NCI-H510A (cell line): Measurements from ENCODE around the gene PON3.
"Not testable (repeated sequence)": the region's sequence is repeated elsewhere in the genome, so short reads cannot be mapped to it uniquely, and the experiment has no call there.

Source experiments
- DNase-seq: peaks from one replicate; lab custom pipeline; 2025; lab: John Stamatoyannopoulos, UW

PON3 gene

DNA sequence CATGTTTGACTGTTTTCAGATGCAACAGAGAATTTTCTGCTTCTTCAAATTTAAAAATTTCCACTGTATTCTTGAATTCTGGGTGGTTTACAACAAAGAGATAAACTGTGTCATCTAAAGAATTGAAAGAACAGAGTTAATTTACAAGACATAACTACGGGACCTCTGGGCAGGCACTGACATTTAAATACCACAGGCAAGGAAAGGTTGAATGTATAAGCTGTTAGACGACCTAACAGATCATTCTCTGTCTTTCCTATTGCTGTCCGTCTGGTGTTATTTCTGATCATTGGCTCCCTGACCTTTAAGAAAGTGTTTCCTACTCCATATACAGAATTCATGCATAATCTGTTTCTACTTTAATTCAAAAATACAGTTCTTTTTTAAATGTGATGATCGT, 15.5 kb upstream of the PON3 start:
- no peak for DNase-seq

DNA sequence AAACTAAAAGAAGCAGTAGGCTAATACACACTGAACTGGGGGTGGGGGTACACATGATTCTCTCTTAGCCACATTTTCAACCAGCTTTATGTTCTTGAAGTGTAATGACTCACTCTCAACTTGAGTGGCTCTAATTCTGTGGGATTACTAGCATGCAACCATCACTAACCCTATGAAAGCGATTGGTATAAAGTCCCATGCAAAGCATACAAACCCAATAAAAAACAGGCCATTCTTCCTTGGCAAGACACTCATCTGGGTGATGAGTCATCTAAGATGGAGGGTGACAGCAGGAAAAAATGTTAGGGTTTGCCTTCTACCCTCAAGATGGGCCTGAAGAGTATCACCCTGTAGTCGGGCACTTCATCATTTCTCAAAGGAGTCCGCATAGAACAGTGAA, 14.9 kb upstream of the PON3 start:
- DNase-seq = no peak

DNA sequence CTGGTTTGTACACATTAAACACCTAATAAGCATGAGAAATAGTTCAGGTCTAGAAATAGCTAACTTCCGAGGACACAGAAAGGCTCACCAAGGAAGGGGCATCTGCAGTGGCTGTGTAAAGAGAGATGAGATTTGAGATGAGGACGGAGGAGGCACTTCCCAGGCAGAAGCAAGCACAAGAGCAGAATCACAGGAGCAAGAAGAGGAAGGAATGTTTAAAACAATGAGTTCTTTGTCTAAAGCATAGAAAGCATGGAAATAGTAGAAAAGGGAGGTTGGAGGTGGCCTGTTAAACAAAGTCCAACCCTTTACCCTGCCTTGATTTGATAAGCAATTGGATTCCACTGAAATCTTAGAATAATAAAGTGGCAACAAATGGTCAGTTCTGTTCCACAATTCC, 11.6 kb upstream of the PON3 start:
- no peak for DNase-seq

DNA sequence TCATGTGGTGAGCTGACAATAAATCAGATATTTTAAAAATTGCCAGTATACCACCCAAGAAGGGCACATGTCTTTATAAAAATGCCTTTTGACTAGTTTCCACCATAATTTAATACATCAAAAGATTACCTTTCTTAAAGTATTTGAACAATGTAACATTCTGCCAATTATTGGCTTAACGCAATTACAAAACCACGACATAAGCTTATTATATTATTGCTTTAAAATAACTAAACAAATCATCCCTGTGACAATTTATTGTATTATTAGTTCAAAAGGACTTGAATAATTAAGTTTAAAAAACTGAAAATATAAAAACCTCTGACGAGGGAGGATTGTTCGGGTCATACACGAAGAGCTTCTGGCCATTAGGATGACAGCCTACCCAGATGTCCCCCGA, 9.6 kb upstream of the PON3 start:
- DNase-seq = no peak

DNA sequence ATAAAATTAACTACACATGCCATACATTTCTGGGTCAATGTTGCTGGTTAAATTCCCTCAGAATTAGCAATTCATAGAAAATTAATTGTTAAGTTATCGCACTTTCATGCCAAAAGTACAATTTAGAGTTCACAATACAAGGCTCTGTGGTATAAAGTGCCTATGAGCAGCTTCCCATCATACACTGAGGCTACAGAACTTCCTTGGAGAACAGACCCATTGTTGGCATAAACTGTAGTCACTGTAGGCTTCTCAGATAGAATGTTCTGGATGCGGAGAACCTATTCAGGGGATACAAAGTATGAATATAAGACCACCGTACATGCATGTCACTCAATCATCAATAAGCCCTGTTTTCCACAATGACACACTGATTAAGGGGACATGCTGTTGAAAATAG, 9.0 kb upstream of the PON3 start:
- DNase-seq = no peak

DNA sequence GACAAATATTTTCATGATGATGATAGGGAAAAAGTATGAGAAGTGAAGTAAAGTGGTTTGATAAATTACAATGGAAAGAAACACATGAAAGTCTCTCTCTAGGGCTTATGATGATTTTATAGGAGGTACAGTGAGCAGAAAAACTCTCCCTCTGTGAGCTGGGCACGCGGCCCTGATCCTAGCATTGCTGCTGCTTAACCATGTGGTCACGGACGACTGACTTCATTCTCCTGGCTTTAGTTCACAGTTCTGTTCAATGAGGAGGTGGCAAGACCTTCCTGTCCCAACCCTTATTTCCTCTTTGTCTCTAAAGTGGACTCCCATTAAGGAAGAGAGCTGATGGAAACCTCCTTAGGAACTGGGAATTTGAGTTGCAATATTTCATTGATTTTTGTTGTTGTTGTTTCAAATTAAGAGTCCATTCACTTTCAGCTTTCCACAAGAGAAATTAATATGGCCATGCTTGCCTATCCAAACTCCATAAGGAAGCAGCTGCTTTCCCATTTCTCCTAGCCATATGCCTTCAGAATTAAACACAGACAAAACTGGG, 8.2 kb upstream of the PON3 start:
- DNase-seq = no peak

DNA sequence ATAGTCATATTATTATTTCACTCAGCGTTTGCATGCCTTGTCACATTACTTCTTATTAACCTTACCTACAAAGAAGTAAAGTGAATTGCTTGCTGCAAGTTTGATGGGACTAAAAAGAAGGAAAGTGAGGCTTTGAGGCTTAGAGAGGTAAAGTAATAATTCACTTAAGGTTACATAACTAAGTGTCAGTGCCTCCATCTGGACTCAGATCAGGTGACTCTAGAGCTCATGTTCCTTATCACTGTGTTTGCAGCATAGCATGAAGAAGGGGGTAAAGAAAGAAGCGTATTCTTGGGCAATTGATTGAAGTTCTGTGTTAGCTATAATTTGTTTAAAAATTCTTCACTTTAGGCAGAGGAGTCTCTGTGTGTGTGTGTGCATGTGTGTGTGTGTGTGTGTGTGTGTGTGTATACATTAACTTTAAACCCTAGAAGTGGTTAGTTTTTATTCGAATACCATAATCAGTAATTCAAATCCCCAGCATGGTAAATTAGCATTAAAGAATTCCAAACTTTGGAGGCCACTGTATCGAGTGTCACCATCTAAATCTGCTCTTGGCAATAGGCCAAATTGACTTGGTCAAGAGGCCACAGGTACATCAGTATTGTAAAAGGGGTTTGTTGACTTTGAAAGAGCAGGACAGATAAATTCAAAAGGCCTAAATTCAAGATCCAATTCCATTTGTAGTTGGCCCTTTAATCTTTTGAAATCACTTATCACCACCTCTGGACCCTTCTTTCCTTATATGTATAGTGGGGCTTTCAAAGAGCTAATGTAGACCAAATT, 2.2 kb upstream of the PON3 start:
- no peak for DNase-seq

DNA sequence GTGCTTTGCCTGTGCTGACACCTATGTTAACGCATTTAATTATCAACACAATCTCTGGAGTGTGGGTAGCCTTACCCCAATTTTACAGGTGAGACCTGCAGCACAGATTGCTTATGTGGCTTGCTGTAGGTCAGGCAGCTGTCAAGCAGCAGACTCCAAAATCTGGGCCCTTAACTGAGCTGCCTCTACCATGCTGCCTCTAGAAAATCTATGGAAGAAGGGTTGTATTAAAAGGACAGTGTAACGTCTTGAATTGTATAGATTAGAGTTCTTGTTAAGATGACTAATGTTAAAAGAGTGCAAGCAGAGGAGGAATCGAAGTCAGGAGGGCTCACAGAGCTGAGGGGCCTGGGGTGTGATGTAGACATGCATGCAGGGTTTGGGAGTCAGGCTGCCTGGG, 1.2 kb upstream of the PON3 start:
- no peak for DNase-seq

DNA sequence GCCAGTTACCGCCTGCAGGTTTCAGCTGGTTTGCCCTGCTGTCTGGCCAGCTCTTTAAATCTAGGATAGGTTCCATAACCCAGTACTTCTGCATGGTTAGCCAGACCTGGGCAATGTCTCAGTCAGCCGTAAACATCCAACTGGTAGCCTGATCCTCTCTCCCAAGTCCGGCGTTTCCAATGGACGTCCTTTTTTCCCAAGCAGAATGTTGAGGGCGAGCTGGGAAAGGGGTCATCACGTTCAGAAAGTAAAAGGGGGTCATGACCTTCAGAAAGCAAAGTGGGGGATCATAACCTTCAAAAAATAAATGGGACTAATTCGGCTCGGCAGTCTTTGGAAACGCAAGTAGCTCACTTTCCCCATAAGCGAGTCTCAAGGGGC, 430 bp downstream of the PON3 start:
- DNase-seq = no peak

DNA sequence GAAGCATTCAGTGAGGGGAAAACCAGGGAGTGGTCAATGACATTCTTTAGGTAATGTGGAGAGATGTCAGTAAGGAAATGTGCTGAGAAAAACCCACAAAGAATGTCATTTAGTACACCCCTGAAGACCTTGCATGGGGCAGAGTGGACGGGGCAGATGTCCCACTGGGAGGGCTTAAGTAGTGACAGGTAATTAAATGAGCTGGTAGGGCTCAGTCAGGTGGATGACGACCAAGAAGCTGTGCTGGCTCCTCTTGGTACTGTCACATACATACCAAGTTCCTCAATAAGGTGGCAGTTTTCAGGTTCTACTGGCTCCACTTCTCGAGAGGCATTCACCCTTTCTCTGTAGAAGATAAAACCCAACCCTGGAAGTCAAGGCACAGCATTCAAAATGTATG, 1.8 kb downstream of the PON3 start:
- DNase-seq = no peak

DNA sequence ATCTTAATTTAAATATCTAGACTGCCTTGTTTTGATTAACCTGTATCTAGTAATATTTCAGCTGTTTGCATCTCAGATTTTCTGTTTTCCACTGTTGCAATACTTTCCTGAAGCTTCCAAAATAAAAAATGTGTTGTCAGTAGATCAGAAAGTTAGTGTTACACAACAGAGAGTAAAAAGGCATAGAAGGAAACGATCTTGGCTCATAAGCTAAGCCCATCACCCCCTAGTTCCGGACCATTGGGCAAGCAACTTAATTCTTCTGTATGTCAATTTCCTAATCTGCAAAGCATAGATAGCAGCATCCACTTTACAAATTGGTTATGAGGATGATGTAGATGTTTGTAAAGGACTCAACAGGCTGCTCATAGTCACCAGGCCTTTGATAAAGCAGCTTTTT, 4.4 kb downstream of the PON3 start:
- DNase-seq = no peak

DNA sequence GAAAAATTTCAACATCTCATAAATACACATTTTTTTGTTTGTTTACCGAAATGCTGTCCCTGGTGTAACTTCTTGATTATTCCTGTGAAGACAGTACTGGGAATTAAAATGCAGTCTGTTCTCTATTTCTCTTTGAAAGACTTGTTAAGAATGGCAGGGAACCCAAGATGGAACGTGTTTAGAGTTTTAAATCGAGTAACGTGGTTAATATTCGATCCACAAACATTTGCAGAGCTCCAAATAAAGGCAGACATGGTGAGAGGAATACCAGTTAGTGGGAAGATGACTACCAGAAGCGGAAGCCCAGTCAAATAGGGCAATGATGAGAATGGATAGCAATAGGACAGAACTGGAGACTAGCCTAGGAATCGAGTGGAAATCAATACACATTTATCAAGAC, 6.7 kb downstream of the PON3 start:
- no peak for DNase-seq

DNA sequence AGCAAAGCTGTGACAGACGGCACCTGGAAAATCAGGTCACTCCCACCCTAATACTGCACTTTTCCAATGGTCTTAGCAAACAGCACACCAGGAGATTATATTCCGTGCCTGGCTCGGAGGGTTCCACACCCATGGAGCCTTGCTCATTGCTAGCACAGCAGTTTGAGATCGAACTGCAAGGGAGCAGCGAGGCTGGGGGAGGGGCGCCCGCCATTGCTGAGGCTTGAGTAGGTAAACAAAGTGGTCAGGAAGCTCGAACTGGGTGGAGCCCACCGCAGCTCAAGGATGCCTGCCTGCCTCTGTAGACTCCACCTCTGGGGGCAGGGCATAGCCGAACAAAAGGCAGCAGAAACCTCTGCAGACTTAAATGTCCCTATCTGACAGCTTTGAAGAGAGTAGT, 16.7 kb downstream of the PON3 start:
- DNase-seq = not testable (repeated sequence)

DNA sequence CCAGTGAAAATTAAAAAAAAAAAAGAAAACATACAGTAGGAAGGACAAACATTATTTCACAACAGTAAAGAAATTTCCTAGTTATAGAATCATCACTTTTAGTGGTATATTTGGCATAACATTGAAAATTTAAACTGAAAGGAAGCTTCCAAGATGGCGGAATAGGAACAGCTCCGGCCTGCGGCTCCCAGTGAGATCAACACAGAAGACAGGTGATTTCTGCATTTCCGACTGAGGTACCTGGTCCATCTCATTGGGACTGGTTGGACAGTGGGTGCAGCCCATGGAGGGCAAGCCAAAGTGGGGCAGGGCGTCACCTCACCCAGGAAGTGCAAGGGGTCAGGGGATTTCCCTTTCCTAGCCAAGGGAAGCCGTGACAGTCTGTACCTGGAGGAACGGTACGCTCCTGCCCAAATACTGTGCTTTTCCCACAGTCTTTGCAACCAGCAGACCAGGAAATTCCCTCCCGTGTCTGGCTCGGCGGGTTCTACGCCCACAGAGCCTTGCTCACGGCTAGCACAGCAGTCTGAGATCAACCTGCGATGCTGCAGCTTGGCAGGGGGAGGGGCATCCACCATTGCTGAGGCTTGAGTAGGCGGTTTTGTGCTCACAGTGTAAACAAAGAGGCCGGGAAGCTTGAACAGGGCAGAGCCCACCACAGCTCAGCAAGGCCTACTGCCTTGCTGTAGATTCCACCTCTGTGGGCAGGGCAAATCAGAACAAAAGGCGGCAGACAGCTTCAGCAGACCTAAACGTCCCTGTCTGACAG, 19.4 kb downstream of the PON3 start:
- DNase-seq = no peak

DNA sequence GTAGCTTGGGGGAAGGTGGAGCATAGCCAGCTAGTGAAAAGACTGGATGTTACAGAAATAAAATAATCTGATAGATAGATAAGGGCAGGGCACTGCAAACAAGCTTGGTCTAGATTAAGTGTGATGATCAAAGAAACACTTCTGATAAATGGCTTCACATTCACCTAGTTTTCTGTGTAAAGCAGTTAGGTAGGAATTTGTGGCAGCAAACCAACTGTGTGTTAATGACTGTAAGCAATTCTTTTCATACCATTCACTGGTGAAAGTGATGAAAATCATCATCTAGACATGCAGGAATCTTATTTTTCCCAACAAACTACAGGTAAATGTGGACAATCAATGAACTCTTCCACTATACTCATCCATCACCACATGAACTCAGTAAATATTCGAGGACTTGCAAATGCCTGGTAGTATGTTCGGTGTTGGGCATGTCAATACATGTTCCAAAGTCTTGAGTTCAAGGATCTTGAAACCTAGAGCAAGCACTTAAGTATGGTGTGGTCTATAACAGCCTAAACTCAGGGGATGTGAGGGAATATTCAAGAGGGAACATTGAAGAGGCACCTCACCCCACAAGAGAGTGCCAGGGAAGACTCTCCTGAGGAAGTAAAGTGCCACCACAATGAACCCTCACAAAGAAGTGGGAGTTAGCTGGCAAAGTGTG, 20.5 kb downstream of the PON3 start:
- DNase-seq = no peak

DNA sequence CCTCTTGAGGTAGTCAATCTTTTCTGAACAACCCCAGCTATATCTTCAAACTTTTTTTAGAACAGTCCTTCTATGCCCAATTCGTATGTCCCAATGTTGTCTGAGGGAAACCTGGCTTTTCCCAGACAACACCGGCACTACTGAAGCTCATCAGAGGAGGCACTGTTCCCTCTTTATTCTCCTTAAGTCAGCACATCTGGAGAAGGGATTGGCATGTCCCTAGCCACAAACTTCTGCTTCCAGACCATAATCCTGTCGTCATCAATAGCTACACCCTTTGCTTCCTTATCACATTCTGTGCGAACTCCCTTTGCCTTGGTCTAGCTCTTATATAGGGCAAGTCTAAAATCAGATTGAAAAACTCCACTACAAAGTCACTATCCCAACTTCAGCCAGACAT, 22.9 kb downstream of the PON3 start:
- no peak for DNase-seq

DNA sequence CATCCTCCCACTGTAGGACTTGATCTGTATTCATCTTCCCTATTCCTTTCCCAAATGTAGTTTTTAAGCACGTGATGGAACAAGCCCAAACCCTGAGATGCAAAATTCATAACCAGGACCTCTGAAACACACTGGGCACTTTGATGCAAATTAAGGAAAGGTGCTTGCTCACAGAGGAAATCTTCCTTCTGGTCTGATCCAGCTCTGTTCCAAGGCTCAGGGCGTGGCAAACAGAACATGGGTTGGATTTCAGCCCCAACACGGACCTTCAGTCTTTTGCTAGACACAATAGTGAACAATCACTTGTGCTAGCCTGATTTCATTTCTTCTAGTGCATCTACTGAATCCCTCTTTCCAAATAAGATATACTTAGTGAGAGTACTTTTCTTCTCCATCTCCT, 27.9 kb downstream of the PON3 start:
- no peak for DNase-seq

DNA sequence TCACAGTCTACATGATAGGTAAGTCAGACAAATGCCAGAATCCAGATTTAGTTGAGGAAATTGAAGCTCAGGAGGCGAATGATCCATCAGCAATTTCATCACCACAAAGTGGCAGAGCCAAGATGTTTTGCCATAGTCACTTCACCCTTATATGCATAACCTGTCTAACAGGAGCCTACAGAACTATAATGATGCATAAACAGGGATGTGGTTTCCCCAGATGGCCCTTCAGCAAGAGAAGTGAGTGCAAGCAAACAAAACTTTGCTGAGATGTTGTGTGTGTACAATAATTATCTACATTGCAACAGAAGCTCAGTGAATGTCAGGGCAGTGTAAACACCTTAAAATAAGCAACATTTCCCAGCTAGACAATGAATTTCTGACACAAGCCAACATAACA, 28.6 kb downstream of the PON3 start:
- peak; percentile 40 for DNase-seq

DNA sequence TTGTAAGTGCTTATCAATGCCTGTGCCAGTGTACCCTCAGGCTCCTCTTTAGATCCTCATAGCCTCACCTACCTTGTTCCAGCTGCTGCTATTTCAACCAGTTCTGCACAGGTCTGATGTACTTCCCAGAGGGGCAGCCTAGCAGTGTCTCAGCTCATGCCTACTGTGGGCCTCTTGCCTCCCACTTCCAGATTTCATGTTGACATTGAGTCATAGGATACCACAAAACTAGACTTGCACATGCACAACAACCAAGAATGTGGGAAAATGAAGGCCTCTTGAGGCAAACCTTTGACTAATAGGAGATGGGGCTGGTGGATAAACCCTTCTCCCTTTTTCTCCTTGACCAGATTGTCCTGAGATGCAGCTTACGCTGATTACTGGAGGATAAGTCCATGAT, 31.0 kb downstream of the PON3 start:
- DNase-seq = no peak

DNA sequence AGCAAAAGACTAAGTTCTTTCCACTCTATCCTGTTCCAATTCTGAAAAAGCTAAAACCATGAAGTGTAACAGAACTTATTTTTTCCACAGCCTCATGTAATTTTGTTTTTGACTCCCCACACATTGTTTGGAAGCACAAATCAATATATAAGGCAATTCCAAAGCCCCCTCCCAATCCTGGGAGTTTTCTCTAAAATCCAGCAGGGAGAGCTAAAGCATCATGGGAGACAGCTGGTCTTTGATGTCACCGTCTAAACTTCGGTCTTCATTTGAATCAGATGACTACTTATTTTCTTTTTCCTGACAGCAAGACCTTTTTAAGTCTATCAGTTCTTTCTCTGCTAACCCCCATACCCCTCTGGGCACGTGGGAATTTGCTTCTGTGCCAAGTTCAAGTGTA, 38.6 kb downstream of the PON3 start:
- DNase-seq = no peak

DNA sequence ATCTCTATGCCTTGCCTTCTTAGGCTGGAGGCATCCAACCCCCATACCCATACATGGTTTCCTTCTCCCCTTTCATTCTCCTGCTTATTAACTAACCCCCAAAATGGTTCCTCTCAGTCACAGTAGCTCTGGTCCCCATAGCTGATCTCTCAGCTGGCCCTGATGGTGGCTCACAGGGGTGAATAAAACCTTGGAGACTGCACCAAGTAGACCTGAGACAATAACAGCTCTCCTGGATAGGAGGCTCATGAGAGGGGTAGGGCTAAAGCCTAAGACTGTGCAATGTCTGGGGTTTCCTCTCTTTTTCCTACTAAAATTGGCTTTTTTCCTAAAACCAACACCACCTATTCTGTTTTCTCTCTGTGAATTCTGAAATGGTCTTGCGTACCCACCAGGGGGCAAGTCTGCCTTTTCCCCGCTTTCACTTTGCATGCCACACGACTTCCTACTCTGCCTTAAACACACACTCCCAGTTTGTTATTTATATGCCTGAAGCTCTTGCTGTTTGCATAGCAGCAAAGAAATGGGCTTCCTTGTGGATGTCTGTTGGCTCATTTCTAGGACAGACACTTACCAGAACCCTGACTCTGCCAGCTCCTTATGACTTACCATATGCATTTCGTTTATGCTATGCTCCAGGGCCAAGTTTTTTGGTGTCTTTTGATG, 53.4 kb downstream of the PON3 start:
- no peak for DNase-seq

DNA sequence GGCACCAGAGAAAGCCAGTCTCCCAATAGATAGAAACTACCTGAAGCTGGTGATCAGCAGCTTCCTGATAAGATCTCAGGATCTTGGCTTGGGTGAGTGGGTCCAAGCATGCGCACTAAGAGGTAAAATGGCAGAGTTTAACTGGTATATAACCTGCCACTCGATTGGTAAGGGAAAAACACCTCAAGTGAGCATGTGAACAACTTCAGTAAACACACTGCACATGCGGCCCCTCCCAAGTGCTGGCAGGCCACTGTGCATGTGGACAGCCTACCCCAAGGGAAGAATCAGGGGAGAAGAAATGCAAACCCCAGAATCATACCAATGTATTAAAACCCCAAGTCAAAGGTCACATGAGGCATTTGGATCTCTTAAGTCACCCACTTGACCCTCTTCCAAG, 54.1 kb downstream of the PON3 start:
- DNase-seq = no peak
